ENCODE data around the gene FNDC8. TPM values are rescaled to one million over a fixed set of nuclear protein-coding genes. Genes with fewer than 3 reads are reported as not detected.
"Not testable (repeated sequence)": the region's sequence is repeated elsewhere in the genome, so short reads cannot be mapped to it uniquely, and the experiment has no call there.

FNDC8 gene
- total RNA-seq, 3 donors from 2014 or later (not counting 1 experiment from before 2014, with no cell fraction given) = not detected

DNA sequence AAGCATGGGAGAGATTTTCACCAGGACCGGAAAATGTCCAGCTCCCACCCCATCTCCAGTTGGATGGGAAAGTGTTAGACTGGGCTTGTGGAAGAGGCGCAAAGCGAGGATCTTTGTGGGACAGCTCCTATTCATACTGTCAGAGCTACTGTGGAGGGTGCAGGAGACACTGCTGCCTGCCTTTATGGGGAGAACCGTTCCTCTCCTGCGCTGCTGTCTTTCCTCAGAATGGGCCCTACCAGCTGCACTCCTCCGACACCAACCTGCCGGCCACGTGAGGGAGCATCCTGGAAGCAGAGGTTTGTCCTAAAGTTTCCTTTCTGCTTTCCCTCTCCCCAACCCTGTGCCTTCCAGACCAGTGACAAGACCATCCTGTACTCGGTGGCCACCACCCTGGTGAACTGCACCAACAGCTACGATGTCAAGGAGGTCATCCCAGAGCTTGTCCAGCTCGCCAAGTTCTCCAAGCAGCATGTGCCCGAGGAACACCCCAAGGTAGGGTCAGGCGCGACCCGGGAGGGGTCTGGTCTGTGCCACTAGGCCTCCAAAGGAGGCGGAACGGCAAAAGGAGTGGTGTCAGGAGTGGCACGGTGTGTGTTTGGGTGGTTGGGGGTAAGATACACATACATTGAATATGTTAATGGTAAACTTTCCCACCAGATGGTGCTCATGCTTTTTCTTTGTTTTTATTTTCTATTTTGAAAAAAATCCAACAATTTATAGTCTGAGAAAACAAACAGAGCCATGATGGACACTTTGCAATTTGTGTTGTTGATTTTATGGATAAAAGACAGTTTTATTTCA, 49.8 kb downstream of the FNDC8 start:
- Histone ChIP-seq H3K9me3 (ENCODE audit: control insufficient read depth, insufficient read depth, low read length) (no peaks in the 10 kb centered on the region), H3K27me3 (ENCODE audit: control insufficient read depth, insufficient read depth, low read length) (no peaks in the 10 kb centered on the region), H3K36me3 (ENCODE audit: control insufficient read depth, insufficient read depth, low read length) (no peaks in the 10 kb centered on the region), H3K4me3 (ENCODE audit: low read length) (no peak overlapping the region), H3K4me1 (ENCODE audit: control insufficient read depth, insufficient read depth, low read length) (peaks cover 12% of the 10 kb centered on the region), H3K27ac (ENCODE audit: low read length) (no peak overlapping the region)
- intact Hi-C loops (cut with micrococcal nuclease) = loop anchor here (1.0 to 2.0 kb wide), 4 partner anchors 71 to 576 kb away; no protein-coding TSS in a partner anchor
- no peaks in the 10 kb centered on the region for H3K9me3 Mint-ChIP-seq
- H3K27me3 Mint-ChIP-seq (ENCODE audit: low read depth in 2 of 2) = no peaks in the 10 kb centered on the region
- H3K4me1 Mint-ChIP-seq = peaks cover 10 to 32% of the 10 kb centered on the region in 2 donors
- peak overlapping the region; percentile 4 for H3K4me3 Mint-ChIP-seq
- WGBS (ENCODE audit: insufficient coverage) = 83% methylated on average over 17 of the region's 18 CpGs
- TF ChIP-seq CTCF (IDR thresholded peaks at IDR 0.05) = peak; percentile 66
- no peaks in the 10 kb centered on the region for H3K36me3 Mint-ChIP-seq
- ATAC-seq = peak; percentile 69 to 87 (median 83)
- peak; percentile 20 to 71 for DNase-seq
- H3K27ac Mint-ChIP-seq = peak overlapping the region in 1 of 2 donors; percentile 72

GRCh38 chr17:35171834-35172233, 50.4 kb downstream of the FNDC8 start:
- Mint-ChIP-seq H3K9me3 (no peaks in the 10 kb centered on the region), H3K4me3 (peak overlapping the region; percentile 4), H3K27ac (peak overlapping the region in 1 of 2 donors; percentile 72), H3K4me1 (peaks cover 17 to 39% of the 10 kb centered on the region in 2 donors), H3K27me3 (ENCODE audit: low read depth in 2 of 2) (no peaks in the 10 kb centered on the region), H3K36me3 (no peaks in the 10 kb centered on the region)
- DNase-seq = peak in 1 of 2 donors; percentile 66
- intact Hi-C loops (cut with micrococcal nuclease) = loop anchor here (1.0 to 2.0 kb wide), 4 partner anchors 70 to 575 kb away; no protein-coding TSS in a partner anchor
- H3K9me3 ChIP-seq (ENCODE audit: control insufficient read depth, insufficient read depth, low read length) = no peaks in the 10 kb centered on the region
- H3K4me1 ChIP-seq (ENCODE audit: control insufficient read depth, insufficient read depth, low read length) = peaks cover 14% of the 10 kb centered on the region
- H3K36me3 ChIP-seq (ENCODE audit: control insufficient read depth, insufficient read depth, low read length) = no peaks in the 10 kb centered on the region
- no peaks in the 10 kb centered on the region for H3K27me3 ChIP-seq (ENCODE audit: control insufficient read depth, insufficient read depth, low read length)
- WGBS (ENCODE audit: insufficient coverage) = no CpG with 5 or more reads among the region's 2 CpGs
- ATAC-seq = peak in 2 of 3 donors; percentile 42 to 58
- no peak for TF ChIP-seq CTCF (IDR thresholded peaks at IDR 0.05)
- H3K4me3 ChIP-seq (ENCODE audit: low read length) = no peak overlapping the region
- H3K27ac ChIP-seq (ENCODE audit: low read length) = peak overlapping the region; percentile 6

DNA sequence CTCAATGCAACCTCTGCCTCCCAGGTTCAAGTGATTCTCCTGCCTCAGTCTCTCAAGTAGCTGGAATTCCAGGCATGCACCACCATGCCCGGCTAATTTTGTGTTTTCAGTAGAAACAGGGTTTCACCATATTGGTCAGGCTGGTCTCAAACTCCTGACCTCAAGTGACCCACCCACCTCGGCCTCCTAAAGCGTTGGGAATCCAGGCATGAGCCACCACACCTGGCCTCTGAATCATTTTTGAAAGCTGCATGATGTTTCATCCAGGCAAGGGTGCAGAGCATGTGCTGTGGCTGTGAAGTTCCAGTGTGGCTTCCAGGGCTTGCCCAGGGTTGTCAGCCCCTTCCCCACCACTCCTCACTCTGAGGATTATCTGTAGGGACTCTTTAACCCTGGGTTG, 50.9 kb downstream of the FNDC8 start:
- H3K27me3 Mint-ChIP-seq (ENCODE audit: low read depth in 2 of 2); DNase-seq; ATAC-seq; H3K27me3 ChIP-seq (ENCODE audit: control insufficient read depth, insufficient read depth, low read length); H3K27ac ChIP-seq (ENCODE audit: low read length); H3K9me3 ChIP-seq (ENCODE audit: control insufficient read depth, insufficient read depth, low read length); intact Hi-C loops (cut with micrococcal nuclease); H3K36me3 ChIP-seq (ENCODE audit: control insufficient read depth, insufficient read depth, low read length); H3K36me3 Mint-ChIP-seq; H3K4me3 ChIP-seq (ENCODE audit: low read length); H3K9me3 Mint-ChIP-seq; H3K4me3 Mint-ChIP-seq: not testable (repeated sequence)
- 94% methylated on average over 3 of the region's 3 CpGs for WGBS (ENCODE audit: insufficient coverage)
- peak overlapping the region in 1 of 2 donors; percentile 58 for H3K27ac Mint-ChIP-seq
- peaks cover 22 to 43% of the 10 kb centered on the region in 2 donors for H3K4me1 Mint-ChIP-seq
- H3K4me1 ChIP-seq (ENCODE audit: control insufficient read depth, insufficient read depth, low read length) = peaks cover 18% of the 10 kb centered on the region

DNA sequence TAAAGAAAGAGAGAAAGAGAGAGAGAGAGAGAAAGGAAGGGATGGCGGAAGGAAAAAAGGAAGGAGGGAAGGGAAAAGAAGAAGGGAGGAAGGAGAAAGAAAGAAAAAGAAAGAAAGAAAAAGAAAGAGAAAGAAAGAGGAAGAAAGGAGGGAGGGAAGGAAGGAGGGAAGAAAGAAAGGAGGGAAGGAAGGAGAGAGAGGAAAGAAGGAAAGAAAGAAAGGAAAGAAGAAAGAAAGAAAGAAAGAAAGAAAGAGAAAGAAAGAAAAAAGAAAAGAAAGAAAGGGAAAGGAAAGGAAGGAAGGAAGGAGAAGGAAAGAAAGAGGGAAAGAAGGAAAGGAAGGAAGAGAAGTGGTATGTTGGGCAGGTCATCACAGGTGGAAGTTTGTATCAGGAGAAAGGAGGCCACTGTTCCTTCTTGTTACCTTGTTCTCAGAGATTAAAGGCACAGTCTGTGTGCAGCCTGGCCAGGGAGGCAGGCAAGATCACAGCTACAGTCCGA, 53.5 kb downstream of the FNDC8 start:
- Histone ChIP-seq H3K27ac (ENCODE audit: low read length) (no peak overlapping the region), H3K36me3 (ENCODE audit: control insufficient read depth, insufficient read depth, low read length) (no peaks in the 10 kb centered on the region), H3K27me3 (ENCODE audit: control insufficient read depth, insufficient read depth, low read length) (no peaks in the 10 kb centered on the region), H3K4me3 (ENCODE audit: low read length) (no peak overlapping the region), H3K4me1 (ENCODE audit: control insufficient read depth, insufficient read depth, low read length) (peaks cover 26% of the 10 kb centered on the region), H3K9me3 (ENCODE audit: control insufficient read depth, insufficient read depth, low read length) (no peaks in the 10 kb centered on the region)
- Mint-ChIP-seq H3K4me3 (no peak overlapping the region), H3K4me1 (peaks cover 44 to 55% of the 10 kb centered on the region in 2 donors), H3K27ac (peak overlapping the region; percentile 2 to 10), H3K9me3 (no peaks in the 10 kb centered on the region), H3K36me3 (no peaks in the 10 kb centered on the region), H3K27me3 (ENCODE audit: low read depth in 2 of 2) (no peaks in the 10 kb centered on the region)
- no peak for TF ChIP-seq CTCF (IDR thresholded peaks at IDR 0.05)
- 99% methylated on average over 2 of the region's 2 CpGs for WGBS (ENCODE audit: insufficient coverage)
- intact Hi-C loops (cut with micrococcal nuclease) = loop anchor here (5.0 kb wide), 1 partner anchor 37 kb away; no protein-coding TSS in a partner anchor
- no peak for DNase-seq
- ATAC-seq = no peak
